T-helper 1 cell treated with Interleukin-12 subunit alpha and Interleukin-12 subunit beta and Interleukin-4 antibody, amounts not matched to agents 30 μg/mL and 1 μg/mL, for 36 hours (primary cell): Measurements from ENCODE around the gene APOA4.

Experiments
- H3K27ac Mint-ChIP-seq: one replicate; pipeline ENCODE4 v1.8.0; 2021; ENCODE audit warnings: mild to moderate bottlenecking, mixed read lengths
- H3K27me3 Mint-ChIP-seq: one replicate; pipeline ENCODE4 v1.8.0; 2021; ENCODE audit warnings: low read depth, mixed read lengths
- H3K36me3 Mint-ChIP-seq: one replicate; pipeline ENCODE4 v1.8.0; 2021; ENCODE audit warnings: low read depth, mixed read lengths
- H3K4me1 Mint-ChIP-seq: one replicate; pipeline ENCODE4 v1.8.0; 2021; ENCODE audit warnings: low read depth, mixed read lengths
- H3K4me3 Mint-ChIP-seq: one replicate; pipeline ENCODE4 v1.8.0; 2021; ENCODE audit warnings: mild to moderate bottlenecking, moderate library complexity, mixed read lengths
- H3K9me3 Mint-ChIP-seq: one replicate; pipeline ENCODE4 v1.8.0; 2021; ENCODE audit warnings: mixed read lengths

The APOA4 gene

GRCh38 chr11:116823031-116823843, at the start of gene APOA4:
TSS of gene APOA4 (minus strand) at chr11:116823304. CDS start at chr11:116823191, 113 bp downstream.
- no peaks in the 10 kb centered on the region for H3K9me3 Mint-ChIP-seq
- H3K36me3 Mint-ChIP-seq: no peaks in the 10 kb centered on the region
- H3K4me3 Mint-ChIP-seq: no peak within 1 kb of the TSS
- no peaks in the 10 kb centered on the region for H3K27me3 Mint-ChIP-seq
- no peaks in the 10 kb centered on the region for H3K4me1 Mint-ChIP-seq
- H3K27ac Mint-ChIP-seq: no peak within 1 kb of the TSS

- Mint-ChIP-seq H3K27me3 (no peaks in the 10 kb centered on the region), H3K9me3 (no peaks in the 10 kb centered on the region), H3K4me1 (peaks cover 22% of the 10 kb centered on the region), H3K27ac (peak overlapping the region; percentile 6), H3K36me3 (peaks cover 64% of the 10 kb centered on the region), H3K4me3 (no peak overlapping the region)
Observed at GRCh38 chr11:116871248-116871647, 48.1 kb upstream of the APOA4 start.

GRCh38 chr11:116870054-116870453, 47.0 kb upstream of the APOA4 start:
- Mint-ChIP-seq H3K27ac (peak overlapping the region; percentile 42), H3K4me1 (peaks cover 22% of the 10 kb centered on the region), H3K36me3 (peaks cover 63% of the 10 kb centered on the region)

GRCh38 chr11:116869610-116870009, 46.5 kb upstream of the APOA4 start:
- H3K27ac Mint-ChIP-seq: peak overlapping the region; percentile 42
- no peaks in the 10 kb centered on the region for H3K9me3 Mint-ChIP-seq
- H3K4me1 Mint-ChIP-seq: peaks cover 22% of the 10 kb centered on the region
- peaks cover 61% of the 10 kb centered on the region for H3K36me3 Mint-ChIP-seq
- no peak overlapping the region for H3K4me3 Mint-ChIP-seq
- H3K27me3 Mint-ChIP-seq: no peaks in the 10 kb centered on the region

More at GRCh38 chr11:116870054-116870453, 47.0 kb upstream of the APOA4 start:
- Mint-ChIP-seq H3K9me3 (no peaks in the 10 kb centered on the region), H3K4me3 (no peak overlapping the region), H3K27me3 (no peaks in the 10 kb centered on the region)

GRCh38 chr11:116868066-116868465, 45.0 kb upstream of the APOA4 start:
- Mint-ChIP-seq H3K36me3 (peaks cover 61% of the 10 kb centered on the region), H3K9me3 (no peaks in the 10 kb centered on the region), H3K27ac (no peak overlapping the region), H3K4me1 (peaks cover 22% of the 10 kb centered on the region), H3K4me3 (no peak overlapping the region), H3K27me3 (no peaks in the 10 kb centered on the region)

- Mint-ChIP-seq H3K27me3 (no peaks in the 10 kb centered on the region), H3K9me3 (no peaks in the 10 kb centered on the region), H3K4me3 (no peak overlapping the region), H3K27ac (no peak overlapping the region), H3K4me1 (peaks cover 22% of the 10 kb centered on the region), H3K36me3 (peaks cover 57% of the 10 kb centered on the region)
Observed at GRCh38 chr11:116867619-116868018, 44.5 kb upstream of the APOA4 start.

- Mint-ChIP-seq H3K4me3 (no peak overlapping the region), H3K4me1 (peaks cover 22% of the 10 kb centered on the region), H3K27ac (no peak overlapping the region), H3K36me3 (peaks cover 60% of the 10 kb centered on the region), H3K9me3 (no peaks in the 10 kb centered on the region), H3K27me3 (no peaks in the 10 kb centered on the region)
Observed at GRCh38 chr11:116866804-116867455, 43.8 kb upstream of the APOA4 start.

- Mint-ChIP-seq H3K27me3 (no peaks in the 10 kb centered on the region), H3K36me3 (peaks cover 61% of the 10 kb centered on the region), H3K9me3 (no peaks in the 10 kb centered on the region), H3K27ac (no peak overlapping the region), H3K4me3 (no peak overlapping the region), H3K4me1 (peaks cover 14% of the 10 kb centered on the region)
Observed at GRCh38 chr11:116865696-116866095, 42.6 kb upstream of the APOA4 start.

- Mint-ChIP-seq H3K27ac (no peak overlapping the region), H3K9me3 (no peaks in the 10 kb centered on the region), H3K27me3 (no peaks in the 10 kb centered on the region), H3K4me3 (no peak overlapping the region), H3K36me3 (peaks cover 57% of the 10 kb centered on the region), H3K4me1 (peaks cover 2% of the 10 kb centered on the region)
Observed at GRCh38 chr11:116864531-116864930, 41.4 kb upstream of the APOA4 start.

GRCh38 chr11:116862951-116863350, 39.8 kb upstream of the APOA4 start:
- H3K4me1 Mint-ChIP-seq: peaks cover 2% of the 10 kb centered on the region
- no peaks in the 10 kb centered on the region for H3K9me3 Mint-ChIP-seq
- H3K4me3 Mint-ChIP-seq: no peak overlapping the region
- H3K27me3 Mint-ChIP-seq: no peaks in the 10 kb centered on the region
- H3K27ac Mint-ChIP-seq: no peak overlapping the region
- peaks cover 61% of the 10 kb centered on the region for H3K36me3 Mint-ChIP-seq

GRCh38 chr11:116862185-116862584, 39.1 kb upstream of the APOA4 start:
- H3K27me3 Mint-ChIP-seq: no peaks in the 10 kb centered on the region
- no peak overlapping the region for H3K27ac Mint-ChIP-seq
- no peaks in the 10 kb centered on the region for H3K9me3 Mint-ChIP-seq
- H3K4me1 Mint-ChIP-seq: peaks cover 2% of the 10 kb centered on the region
- peaks cover 57% of the 10 kb centered on the region for H3K36me3 Mint-ChIP-seq
- no peak overlapping the region for H3K4me3 Mint-ChIP-seq

- Mint-ChIP-seq H3K27ac (no peak overlapping the region), H3K9me3 (no peaks in the 10 kb centered on the region), H3K27me3 (no peaks in the 10 kb centered on the region), H3K4me1 (peaks cover 7% of the 10 kb centered on the region), H3K4me3 (no peak overlapping the region), H3K36me3 (peaks cover 57% of the 10 kb centered on the region)
Observed at GRCh38 chr11:116861539-116861938, 38.4 kb upstream of the APOA4 start.

- Mint-ChIP-seq H3K36me3 (peaks cover 59% of the 10 kb centered on the region), H3K27ac (no peak overlapping the region), H3K4me3 (no peak overlapping the region)
Observed at GRCh38 chr11:116860303-116860702, 37.2 kb upstream of the APOA4 start.

GRCh38 chr11:116859175-116859574, 36.1 kb upstream of the APOA4 start:
- peaks cover 22% of the 10 kb centered on the region for H3K4me1 Mint-ChIP-seq
- no peaks in the 10 kb centered on the region for H3K9me3 Mint-ChIP-seq
- H3K27ac Mint-ChIP-seq: no peak overlapping the region
- no peaks in the 10 kb centered on the region for H3K27me3 Mint-ChIP-seq
- H3K36me3 Mint-ChIP-seq: peaks cover 57% of the 10 kb centered on the region
- no peak overlapping the region for H3K4me3 Mint-ChIP-seq

More at GRCh38 chr11:116860303-116860702, 37.2 kb upstream of the APOA4 start:
- no peaks in the 10 kb centered on the region for H3K27me3 Mint-ChIP-seq
- H3K4me1 Mint-ChIP-seq: peaks cover 15% of the 10 kb centered on the region
- no peaks in the 10 kb centered on the region for H3K9me3 Mint-ChIP-seq

- H3K4me1 Mint-ChIP-seq: peaks cover 34% of the 10 kb centered on the region
- no peaks in the 10 kb centered on the region for H3K27me3 Mint-ChIP-seq
- H3K9me3 Mint-ChIP-seq: no peaks in the 10 kb centered on the region
- H3K4me3 Mint-ChIP-seq: no peak overlapping the region
- peaks cover 51% of the 10 kb centered on the region for H3K36me3 Mint-ChIP-seq
- no peak overlapping the region for H3K27ac Mint-ChIP-seq
Observed at GRCh38 chr11:116857936-116858335, 34.8 kb upstream of the APOA4 start.
